ENCODE results near the gene RTP1.

GRCh38 chr3:187237741-187238140 lies 40.5 kb downstream of the RTP1 start:
- TF ChIP-seq CTCF (IDR thresholded peaks at IDR 0.05) (no peak), EP300 (IDR thresholded peaks at IDR 0.05) (no peak)

All from upper lobe of left lung (tissue), 4 donors.